H1 (cell line): Measurements from ENCODE around the gene BABAM2. TPM values are rescaled to one million over a fixed set of nuclear protein-coding genes. Genes with fewer than 3 reads are reported as not detected.

ENCODE experiments used
- CTBP2 ChIP-seq: IDR thresholded peaks from 2 replicates; pipeline ENCODE4 v1.7.0; 2011; ENCODE audit warnings: borderline replicate concordance, mild to moderate bottlenecking, moderate library complexity, mixed read lengths, low read length; ENCODE audit not compliant: insufficient read depth, insufficient read length
- GABPA ChIP-seq: IDR thresholded peaks from 2 replicates; pipeline ENCODE4 v1.6.1; 2011; ENCODE audit warnings: mild to moderate bottlenecking, low read length, moderate library complexity, borderline replicate concordance; ENCODE audit not compliant: insufficient read depth
- RNF2 ChIP-seq: fragments of 200-900, 300-1000 bp; sonication (generic); IDR thresholded peaks from 2 replicates; pipeline ENCODE4 v1.7.1; 2016; ENCODE audit warnings: borderline replicate concordance, low read depth, mild to moderate bottlenecking, antibody characterized with exemption, low read length; ENCODE audit not compliant: poor library complexity, severe bottlenecking; ENCODE audit errors: missing control alignments
- ZNF274 ChIP-seq: IDR thresholded peaks from 2 replicates; pipeline ENCODE4 v1.7.0; 2012; ENCODE audit warnings: low read length, borderline replicate concordance; ENCODE audit errors: extremely low read depth
- polyA plus RNA-seq, 7 experiments: library from polyadenylated mRNA; depleted of rRNA in 3 of 7; stranded (reverse) in 5 of 7; unstranded in 2 of 7; fragments of >200 nt in 5 of 7; fragments of 200-250 nt in 2 of 7; gene quantifications; 1 replicate in 5 of 7; 2 replicates in 1 of 7; 4 replicates in 1 of 7; pipeline versions ENCODE4 v1.2.1 to v1.2.3, GENCODE V29; 2011 to 2013; ENCODE audit warnings: missing spikeins in 2 of 7, mixed read lengths in 2 of 7
- total RNA-seq: library from RNA; stranded (reverse); fragmentation: NEBNext Ultra II Directional; extraction: Animal tissue kit (Norgen Biotek cat#: 25700); gene quantifications from 2 replicates; pipeline ENCODE4 v1.2.1, GENCODE V29; 2021
- TF ChIP-seq, protein P1 (sequence below): fragments of 300-600 bp; sonication (generic); IDR thresholded peaks from 2 replicates; pipeline ENCODE4 v1.7.1; 2012; ENCODE audit warnings: low read length, moderate library complexity, mild to moderate bottlenecking, inconsistent platforms; ENCODE audit not compliant: insufficient replicate concordance
- TF ChIP-seq, protein P2 (sequence below): IDR thresholded peaks from 2 replicates; pipeline ENCODE4 v1.6.1; 2012; ENCODE audit warnings: inconsistent platforms

BABAM2 gene
- total and polyA plus RNA-seq, 2 of the 8 experiments (the other 6 are each of a cell fraction or from before 2014, with no cell fraction given) = 15.8 to 20.9 TPM

DNA sequence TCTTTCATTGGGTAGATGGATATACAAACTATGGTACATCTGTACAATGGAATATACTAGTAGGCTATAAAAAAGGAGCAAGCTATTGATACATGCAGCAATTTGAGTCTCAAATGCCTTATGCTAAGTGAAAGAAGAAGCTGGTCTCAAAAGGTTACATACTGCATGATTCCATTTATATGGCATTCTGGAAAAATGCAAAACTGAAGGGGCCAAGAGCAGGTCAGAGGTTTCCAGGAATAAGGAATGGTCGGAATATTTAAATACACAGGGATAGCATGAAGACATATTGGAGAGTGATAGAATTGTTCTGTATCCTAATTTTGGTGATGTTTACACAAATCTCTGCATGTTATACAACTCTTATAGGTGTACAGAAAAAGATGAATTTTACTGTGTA lies 85.8 kb downstream of the BABAM2 start (continued):
- TF ChIP-seq, protein P1, sequence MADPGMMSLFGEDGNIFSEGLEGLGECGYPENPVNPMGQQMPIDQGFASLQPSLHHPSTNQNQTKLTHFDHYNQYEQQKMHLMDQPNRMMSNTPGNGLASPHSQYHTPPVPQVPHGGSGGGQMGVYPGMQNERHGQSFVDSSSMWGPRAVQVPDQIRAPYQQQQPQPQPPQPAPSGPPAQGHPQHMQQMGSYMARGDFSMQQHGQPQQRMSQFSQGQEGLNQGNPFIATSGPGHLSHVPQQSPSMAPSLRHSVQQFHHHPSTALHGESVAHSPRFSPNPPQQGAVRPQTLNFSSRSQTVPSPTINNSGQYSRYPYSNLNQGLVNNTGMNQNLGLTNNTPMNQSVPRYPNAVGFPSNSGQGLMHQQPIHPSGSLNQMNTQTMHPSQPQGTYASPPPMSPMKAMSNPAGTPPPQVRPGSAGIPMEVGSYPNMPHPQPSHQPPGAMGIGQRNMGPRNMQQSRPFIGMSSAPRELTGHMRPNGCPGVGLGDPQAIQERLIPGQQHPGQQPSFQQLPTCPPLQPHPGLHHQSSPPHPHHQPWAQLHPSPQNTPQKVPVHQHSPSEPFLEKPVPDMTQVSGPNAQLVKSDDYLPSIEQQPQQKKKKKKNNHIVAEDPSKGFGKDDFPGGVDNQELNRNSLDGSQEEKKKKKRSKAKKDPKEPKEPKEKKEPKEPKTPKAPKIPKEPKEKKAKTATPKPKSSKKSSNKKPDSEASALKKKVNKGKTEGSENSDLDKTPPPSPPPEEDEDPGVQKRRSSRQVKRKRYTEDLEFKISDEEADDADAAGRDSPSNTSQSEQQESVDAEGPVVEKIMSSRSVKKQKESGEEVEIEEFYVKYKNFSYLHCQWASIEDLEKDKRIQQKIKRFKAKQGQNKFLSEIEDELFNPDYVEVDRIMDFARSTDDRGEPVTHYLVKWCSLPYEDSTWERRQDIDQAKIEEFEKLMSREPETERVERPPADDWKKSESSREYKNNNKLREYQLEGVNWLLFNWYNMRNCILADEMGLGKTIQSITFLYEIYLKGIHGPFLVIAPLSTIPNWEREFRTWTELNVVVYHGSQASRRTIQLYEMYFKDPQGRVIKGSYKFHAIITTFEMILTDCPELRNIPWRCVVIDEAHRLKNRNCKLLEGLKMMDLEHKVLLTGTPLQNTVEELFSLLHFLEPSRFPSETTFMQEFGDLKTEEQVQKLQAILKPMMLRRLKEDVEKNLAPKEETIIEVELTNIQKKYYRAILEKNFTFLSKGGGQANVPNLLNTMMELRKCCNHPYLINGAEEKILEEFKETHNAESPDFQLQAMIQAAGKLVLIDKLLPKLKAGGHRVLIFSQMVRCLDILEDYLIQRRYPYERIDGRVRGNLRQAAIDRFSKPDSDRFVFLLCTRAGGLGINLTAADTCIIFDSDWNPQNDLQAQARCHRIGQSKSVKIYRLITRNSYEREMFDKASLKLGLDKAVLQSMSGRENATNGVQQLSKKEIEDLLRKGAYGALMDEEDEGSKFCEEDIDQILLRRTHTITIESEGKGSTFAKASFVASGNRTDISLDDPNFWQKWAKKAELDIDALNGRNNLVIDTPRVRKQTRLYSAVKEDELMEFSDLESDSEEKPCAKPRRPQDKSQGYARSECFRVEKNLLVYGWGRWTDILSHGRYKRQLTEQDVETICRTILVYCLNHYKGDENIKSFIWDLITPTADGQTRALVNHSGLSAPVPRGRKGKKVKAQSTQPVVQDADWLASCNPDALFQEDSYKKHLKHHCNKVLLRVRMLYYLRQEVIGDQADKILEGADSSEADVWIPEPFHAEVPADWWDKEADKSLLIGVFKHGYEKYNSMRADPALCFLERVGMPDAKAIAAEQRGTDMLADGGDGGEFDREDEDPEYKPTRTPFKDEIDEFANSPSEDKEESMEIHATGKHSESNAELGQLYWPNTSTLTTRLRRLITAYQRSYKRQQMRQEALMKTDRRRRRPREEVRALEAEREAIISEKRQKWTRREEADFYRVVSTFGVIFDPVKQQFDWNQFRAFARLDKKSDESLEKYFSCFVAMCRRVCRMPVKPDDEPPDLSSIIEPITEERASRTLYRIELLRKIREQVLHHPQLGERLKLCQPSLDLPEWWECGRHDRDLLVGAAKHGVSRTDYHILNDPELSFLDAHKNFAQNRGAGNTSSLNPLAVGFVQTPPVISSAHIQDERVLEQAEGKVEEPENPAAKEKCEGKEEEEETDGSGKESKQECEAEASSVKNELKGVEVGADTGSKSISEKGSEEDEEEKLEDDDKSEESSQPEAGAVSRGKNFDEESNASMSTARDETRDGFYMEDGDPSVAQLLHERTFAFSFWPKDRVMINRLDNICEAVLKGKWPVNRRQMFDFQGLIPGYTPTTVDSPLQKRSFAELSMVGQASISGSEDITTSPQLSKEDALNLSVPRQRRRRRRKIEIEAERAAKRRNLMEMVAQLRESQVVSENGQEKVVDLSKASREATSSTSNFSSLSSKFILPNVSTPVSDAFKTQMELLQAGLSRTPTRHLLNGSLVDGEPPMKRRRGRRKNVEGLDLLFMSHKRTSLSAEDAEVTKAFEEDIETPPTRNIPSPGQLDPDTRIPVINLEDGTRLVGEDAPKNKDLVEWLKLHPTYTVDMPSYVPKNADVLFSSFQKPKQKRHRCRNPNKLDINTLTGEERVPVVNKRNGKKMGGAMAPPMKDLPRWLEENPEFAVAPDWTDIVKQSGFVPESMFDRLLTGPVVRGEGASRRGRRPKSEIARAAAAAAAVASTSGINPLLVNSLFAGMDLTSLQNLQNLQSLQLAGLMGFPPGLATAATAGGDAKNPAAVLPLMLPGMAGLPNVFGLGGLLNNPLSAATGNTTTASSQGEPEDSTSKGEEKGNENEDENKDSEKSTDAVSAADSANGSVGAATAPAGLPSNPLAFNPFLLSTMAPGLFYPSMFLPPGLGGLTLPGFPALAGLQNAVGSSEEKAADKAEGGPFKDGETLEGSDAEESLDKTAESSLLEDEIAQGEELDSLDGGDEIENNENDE = no peak
- no peak for TF ChIP-seq ZNF274
- no peak for TF ChIP-seq CTBP2
- TF ChIP-seq RNF2 = no peak
- no peak for TF ChIP-seq GABPA
- TF ChIP-seq, protein P2, sequence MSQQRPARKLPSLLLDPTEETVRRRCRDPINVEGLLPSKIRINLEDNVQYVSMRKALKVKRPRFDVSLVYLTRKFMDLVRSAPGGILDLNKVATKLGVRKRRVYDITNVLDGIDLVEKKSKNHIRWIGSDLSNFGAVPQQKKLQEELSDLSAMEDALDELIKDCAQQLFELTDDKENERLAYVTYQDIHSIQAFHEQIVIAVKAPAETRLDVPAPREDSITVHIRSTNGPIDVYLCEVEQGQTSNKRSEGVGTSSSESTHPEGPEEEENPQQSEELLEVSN = no peak
